ENCODE measurements around the gene MAJIN. TPM values are rescaled to one million over a fixed set of nuclear protein-coding genes. Genes with fewer than 3 reads are reported as not detected.

Gene MAJIN
- total and polyA plus RNA-seq, 9 of the 15 experiments (the other 6 are each of a cell fraction or from before 2014, with no cell fraction given) = 0.17 to 0.83 (median 0.24) TPM; not detected in 2

DNA sequence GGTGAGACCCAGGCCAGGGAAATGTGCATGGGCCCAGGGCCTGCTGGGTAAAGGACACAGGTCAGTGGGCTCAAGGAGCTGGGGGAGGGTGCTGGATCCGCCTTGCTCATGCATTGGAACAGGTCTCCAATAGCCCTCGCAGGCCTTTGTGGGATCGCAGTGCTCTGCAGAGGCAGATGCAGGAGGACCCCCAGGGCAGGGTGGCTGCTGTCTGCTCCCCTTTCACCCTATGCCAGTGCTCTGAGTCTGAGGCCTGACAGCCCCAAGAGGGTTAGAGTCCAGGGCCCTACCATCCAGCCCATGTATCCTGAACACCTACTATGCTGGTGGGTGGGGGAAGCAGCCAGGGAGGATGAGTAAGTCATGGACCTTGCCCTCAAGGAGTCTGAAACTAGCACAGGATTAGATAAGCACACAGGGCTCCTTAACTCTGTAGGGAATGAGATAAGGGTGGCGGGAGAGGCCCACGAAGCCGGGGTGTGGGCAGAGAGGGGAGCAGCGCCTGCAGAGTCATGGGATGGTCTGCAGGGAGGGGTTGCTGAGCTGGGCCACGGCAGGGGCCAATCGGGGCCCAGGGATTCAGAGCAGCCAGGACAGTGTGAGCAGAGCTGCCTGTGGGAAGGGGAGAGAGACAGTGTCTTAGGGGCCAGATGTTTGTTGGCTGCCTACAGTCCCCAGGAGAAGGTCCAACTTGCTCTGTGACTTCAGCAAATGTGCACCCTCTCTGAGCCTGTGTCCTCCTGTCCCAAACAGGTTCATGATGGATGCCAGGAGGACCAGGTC, 83.0 kb downstream of the MAJIN start (continued):
- TF ChIP-seq AFF1 (IDR thresholded peaks at IDR 0.05; ENCODE audit: low read depth in 1 of 2, partially characterized antibody in 2 of 2) (peak; percentile 30 to 76), VEZF1 (CRISPR knock-in tag; IDR thresholded peaks at IDR 0.05) (peak; percentile 96), TEAD4 (IDR thresholded peaks at IDR 0.05; ENCODE audit: low read length) (peak; percentile 97), TEAD4 (CRISPR knock-in tag; IDR thresholded peaks at IDR 0.05; ENCODE audit: borderline replicate concordance) (no peak), ZKSCAN1 (IDR thresholded peaks at IDR 0.05; ENCODE audit: low read depth, low read length) (peak; percentile 100), BHLHE40 (IDR thresholded peaks at IDR 0.05; ENCODE audit: low read length) (peak; percentile 72), CUX1 (CRISPR knock-in tag; IDR thresholded peaks at IDR 0.05) (no peak), NFXL1 (CRISPR knock-in tag; IDR thresholded peaks at IDR 0.05) (no peak), SLC30A9 (CRISPR knock-in tag; IDR thresholded peaks at IDR 0.05) (no peak)
- TF ChIP-seq, protein P1, sequence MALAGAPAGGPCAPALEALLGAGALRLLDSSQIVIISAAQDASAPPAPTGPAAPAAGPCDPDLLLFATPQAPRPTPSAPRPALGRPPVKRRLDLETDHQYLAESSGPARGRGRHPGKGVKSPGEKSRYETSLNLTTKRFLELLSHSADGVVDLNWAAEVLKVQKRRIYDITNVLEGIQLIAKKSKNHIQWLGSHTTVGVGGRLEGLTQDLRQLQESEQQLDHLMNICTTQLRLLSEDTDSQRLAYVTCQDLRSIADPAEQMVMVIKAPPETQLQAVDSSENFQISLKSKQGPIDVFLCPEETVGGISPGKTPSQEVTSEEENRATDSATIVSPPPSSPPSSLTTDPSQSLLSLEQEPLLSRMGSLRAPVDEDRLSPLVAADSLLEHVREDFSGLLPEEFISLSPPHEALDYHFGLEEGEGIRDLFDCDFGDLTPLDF (CRISPR knock-in tag; IDR thresholded peaks at IDR 0.05) = peak; percentile 77

Measured in K562 (cell line).